Lung (tissue), 12 donors: Measurements from ENCODE around the gene MCOLN3. TPM values are rescaled to one million over a fixed set of nuclear protein-coding genes. Genes with fewer than 3 reads are reported as not detected.

Experiments used
- ATAC-seq: fragments of 200-7000 bp; cut with Tn5 transposase; one replicate; pipeline ENCODE4 v1.9.1; 2020; ENCODE audit warnings: moderate number of reproducible peaks; ENCODE audit not compliant: insufficient read depth, low FRiP score
- DNase-seq, 3 donors: peaks; one replicate each; pipeline ENCODE4 v3.0.0-alpha.2; 2013 to 2017
- H3K27ac ChIP-seq, 2 donors: one replicate each; pipeline ENCODE4 v1.5.1; 2013; ENCODE audit warnings: mild to moderate bottlenecking in 2 of 2, moderate library complexity in 2 of 2, control low read depth in 1 of 2, inconsistent platforms in 1 of 2, low read depth in 1 of 2, low read length in 1 of 2
- H3K27me3 ChIP-seq, 3 donors: one replicate each; pipeline ENCODE4 v1.5.1; 2013; ENCODE audit warnings: low read length in 2 of 3; ENCODE audit not compliant: control insufficient read depth in 3 of 3, insufficient read depth in 3 of 3
- H3K36me3 ChIP-seq, 4 donors: one replicate each; pipeline ENCODE4 v1.5.1; 2013; ENCODE audit warnings: low read length in 4 of 4, mild to moderate bottlenecking in 1 of 4, moderate library complexity in 1 of 4; ENCODE audit not compliant: control insufficient read depth in 4 of 4, insufficient read depth in 4 of 4
- H3K4me1 ChIP-seq, 5 donors: one replicate each; pipeline ENCODE4 v1.5.1; 2013; ENCODE audit warnings: low read length in 5 of 5, mild to moderate bottlenecking in 2 of 5, moderate library complexity in 1 of 5; ENCODE audit not compliant: control insufficient read depth in 5 of 5, insufficient read depth in 5 of 5
- H3K4me3 ChIP-seq: one replicate; pipeline ENCODE4 v1.5.1; 2013; ENCODE audit warnings: mild to moderate bottlenecking, control low read depth, moderate library complexity
- H3K9ac ChIP-seq, 2 donors: one replicate each; pipeline ENCODE4 v1.5.1; 2013; ENCODE audit warnings: low read length in 2 of 2, control low read depth in 1 of 2; ENCODE audit not compliant: insufficient read depth in 1 of 2
- H3K9me3 ChIP-seq, 4 donors: one replicate each; pipeline ENCODE4 v1.5.1; 2013; ENCODE audit warnings: low read length in 3 of 4, mild to moderate bottlenecking in 1 of 4, moderate library complexity in 1 of 4; ENCODE audit not compliant: control insufficient read depth in 4 of 4, insufficient read depth in 3 of 4
- WGBS, 2 donors: extraction: QIAGEN DNeasy Blood & Tissue Kit; methylation state at CpG; one replicate each; pipeline ENCODE4 v1.1.7; 2013; 5-methylcytosine and 5-hydroxymethylcytosine counted together
- polyA plus RNA-seq, 2 donors: library from polyadenylated mRNA; stranded (reverse); fragments of 200-250 nt; gene quantifications; one replicate each; pipeline ENCODE4 v1.2.1, GENCODE V29; 2013
- total RNA-seq, 2 donors: library from RNA; depleted of rRNA in 1 of 2; stranded (reverse); fragments of >200 nt in 1 of 2; gene quantifications; one replicate each; pipeline ENCODE4 v1.2.1, GENCODE V29; 2014 to 2021
- TF ChIP-seq, protein P1 (sequence below): IDR thresholded peaks from 2 replicates; pipeline ENCODE4 v1.5.1; 2012; ENCODE audit warnings: mild to moderate bottlenecking; ENCODE audit errors: control extremely low read depth, extremely low read depth
- donor health status: control.
- donor health status: control.
- donor health status: Bipolar disorder and iron deficiency.
- donor health status: healthy.
- donor health status: DM: yes; HTN: yes; CAD: no.

MCOLN3 gene
- total and polyA plus RNA-seq, 4 donors, result 0.68 to 4.5 (median 2.5) TPM

DNA sequence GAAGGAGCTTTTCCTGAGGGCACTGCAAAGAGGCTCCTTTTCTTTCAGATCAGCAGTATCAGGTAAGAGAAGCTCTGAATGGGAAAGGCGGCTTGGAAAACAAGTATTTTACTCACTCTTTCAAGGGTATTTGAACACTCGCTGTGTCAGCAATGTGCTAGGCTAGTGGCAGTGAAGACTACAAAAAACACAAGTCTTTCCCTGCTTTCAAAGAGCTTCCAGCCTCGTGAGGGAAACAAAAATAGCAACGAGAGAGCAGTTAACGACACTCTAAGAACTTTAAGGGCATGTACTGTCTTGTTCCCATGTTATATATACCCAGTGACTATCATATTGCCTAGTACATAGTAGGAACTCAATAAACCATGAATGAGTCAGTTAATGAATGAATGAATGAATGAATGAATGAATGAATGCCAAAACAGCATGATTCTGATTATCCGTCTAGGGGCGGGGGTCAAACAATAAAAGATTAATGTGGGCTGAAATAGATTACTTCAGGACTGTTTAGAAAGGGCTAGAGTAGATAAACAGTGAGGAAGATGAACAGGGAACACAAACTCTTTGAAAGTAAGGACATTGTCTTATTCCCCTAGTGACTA lies 14.2 kb upstream of the MCOLN3 start:
- DNase-seq (no peak), ATAC-seq (no peak)
- H3K27me3 ChIP-seq, result peaks cover 0 to 5% (median 0%) of the 10 kb centered on the region in 3 donors
- no peaks in the 10 kb centered on the region for H3K36me3 ChIP-seq
- H3K4me3 ChIP-seq, result no peak overlapping the region
- H3K9me3 ChIP-seq, result no peaks in the 10 kb centered on the region
- WGBS, 2 donors, result 37 to 47% methylated on average over 7 of the region's 7 CpGs
- peaks cover 0 to 6% (median 0%) of the 10 kb centered on the region in 5 donors for H3K4me1 ChIP-seq
- peak overlapping the region; percentile 27 to 81 for H3K9ac ChIP-seq
- TF ChIP-seq, protein P1, sequence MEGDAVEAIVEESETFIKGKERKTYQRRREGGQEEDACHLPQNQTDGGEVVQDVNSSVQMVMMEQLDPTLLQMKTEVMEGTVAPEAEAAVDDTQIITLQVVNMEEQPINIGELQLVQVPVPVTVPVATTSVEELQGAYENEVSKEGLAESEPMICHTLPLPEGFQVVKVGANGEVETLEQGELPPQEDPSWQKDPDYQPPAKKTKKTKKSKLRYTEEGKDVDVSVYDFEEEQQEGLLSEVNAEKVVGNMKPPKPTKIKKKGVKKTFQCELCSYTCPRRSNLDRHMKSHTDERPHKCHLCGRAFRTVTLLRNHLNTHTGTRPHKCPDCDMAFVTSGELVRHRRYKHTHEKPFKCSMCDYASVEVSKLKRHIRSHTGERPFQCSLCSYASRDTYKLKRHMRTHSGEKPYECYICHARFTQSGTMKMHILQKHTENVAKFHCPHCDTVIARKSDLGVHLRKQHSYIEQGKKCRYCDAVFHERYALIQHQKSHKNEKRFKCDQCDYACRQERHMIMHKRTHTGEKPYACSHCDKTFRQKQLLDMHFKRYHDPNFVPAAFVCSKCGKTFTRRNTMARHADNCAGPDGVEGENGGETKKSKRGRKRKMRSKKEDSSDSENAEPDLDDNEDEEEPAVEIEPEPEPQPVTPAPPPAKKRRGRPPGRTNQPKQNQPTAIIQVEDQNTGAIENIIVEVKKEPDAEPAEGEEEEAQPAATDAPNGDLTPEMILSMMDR, result no peak
- H3K27ac ChIP-seq, result no peak overlapping the region

DNA sequence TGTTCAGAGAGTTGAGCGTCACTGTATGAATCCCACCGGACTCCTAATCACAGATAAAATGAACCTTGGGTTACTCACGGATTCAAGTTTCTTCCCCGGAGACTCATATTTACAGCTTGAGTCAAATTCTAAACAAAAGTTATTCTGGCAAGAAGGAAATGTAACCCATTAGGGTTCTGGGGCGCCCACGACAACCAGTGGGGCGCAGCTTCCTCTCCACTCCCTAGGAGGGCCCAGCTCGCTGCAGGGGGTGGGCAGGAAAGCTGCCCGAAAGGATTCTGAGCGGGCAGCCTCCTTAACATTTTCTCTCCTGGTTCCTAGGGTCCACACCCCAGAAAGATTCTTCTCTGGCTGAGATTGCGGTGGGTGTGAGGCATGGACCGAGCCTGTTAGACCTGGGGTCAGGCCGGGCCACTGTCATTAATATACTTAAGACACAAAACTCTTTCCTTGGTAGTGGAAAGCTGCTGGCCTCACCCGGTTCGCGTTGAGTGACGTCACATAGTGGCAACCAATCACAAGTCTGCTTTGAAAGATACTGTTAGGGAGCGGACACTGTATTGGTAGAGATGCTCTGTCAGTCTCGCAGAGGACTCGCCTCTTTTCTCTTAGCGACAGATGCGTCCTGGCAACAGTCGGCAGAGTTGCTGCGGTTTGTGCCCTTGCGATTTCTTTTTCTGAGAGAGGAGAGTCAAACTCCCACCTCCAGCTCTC lies 13.6 kb upstream of the MCOLN3 start:
- 10 to 11% methylated on average over 25 of the region's 25 CpGs for whole genome bisulfite sequencing, 2 donors
- TF ChIP-seq, protein P1, result no peak
- Histone ChIP-seq H3K27ac (peak overlapping the region in 1 of 2 donors; percentile 49), H3K27me3 (peaks cover 0 to 5% (median 0%) of the 10 kb centered on the region in 3 donors), H3K9me3 (no peaks in the 10 kb centered on the region), H3K36me3 (no peaks in the 10 kb centered on the region), H3K4me1 (peaks cover 0 to 6% (median 0%) of the 10 kb centered on the region in 5 donors), H3K9ac (peak overlapping the region; percentile 64 to 82), H3K4me3 (no peak overlapping the region)
- peak; percentile 98 for ATAC-seq
- peak; percentile 97 to 100 (median 99) for DNase-seq

DNA sequence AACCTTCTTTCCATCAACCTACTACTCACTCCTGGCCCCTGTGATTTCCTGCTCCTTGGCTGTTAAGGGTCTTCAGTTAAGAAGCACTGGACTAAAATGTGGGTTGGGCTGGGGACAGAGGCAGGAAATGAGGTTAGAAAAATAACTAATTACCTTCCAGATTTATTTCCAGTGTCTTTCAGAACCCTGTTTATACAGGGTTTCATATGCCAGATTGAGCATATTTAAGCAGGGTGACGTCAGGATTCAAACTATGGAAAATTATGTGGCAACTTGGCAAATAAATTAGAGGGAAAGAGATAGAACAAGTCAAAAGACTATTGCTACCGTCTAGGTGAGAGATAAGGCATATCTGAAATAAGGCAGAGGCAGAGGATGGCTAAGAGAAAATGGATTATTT lies 11.7 kb upstream of the MCOLN3 start:
- no peaks in the 10 kb centered on the region for H3K9me3 ChIP-seq
- peak in 1 of 3 donors; percentile 3 for DNase-seq
- TF ChIP-seq, protein P1, result no peak

More for the DNA sequence above, 11.7 kb upstream of the MCOLN3 start:
- ATAC-seq, result no peak
- WGBS, 2 donors, result 71 to 79% methylated on average over 2 of the region's 2 CpGs
- Histone ChIP-seq H3K9ac (no peak overlapping the region), H3K4me3 (no peak overlapping the region), H3K36me3 (no peaks in the 10 kb centered on the region), H3K27ac (no peak overlapping the region), H3K4me1 (peaks cover 0 to 6% (median 0%) of the 10 kb centered on the region in 5 donors), H3K27me3 (peaks cover 0 to 5% (median 0%) of the 10 kb centered on the region in 3 donors)
